ACC112 (cell line): Measurements from ENCODE around the gene BCL7A.

Experiments used
- H2AFZ ChIP-seq: fragments of 200-600 bp; sonication (generic); one replicate; pipeline ENCODE4 v1.6.0; 2017; ENCODE audit warnings: antibody characterized with exemption, low read length; ENCODE audit not compliant: unreplicated experiment
- H3K27ac ChIP-seq: fragments of 200-600 bp; sonication (generic); 2 replicates; pipeline ENCODE4 v1.5.1; 2014; ENCODE audit warnings: low read depth, mild to moderate bottlenecking, antibody characterized with exemption, low read length, moderate library complexity
- H3K27me3 ChIP-seq: fragments of 200-600 bp; sonication (generic); 2 replicates; pipeline ENCODE4 v1.6.1; 2014; ENCODE audit warnings: mild to moderate bottlenecking, antibody characterized with exemption, low read length, moderate library complexity, mixed read lengths; ENCODE audit not compliant: insufficient read depth
- H3K36me3 ChIP-seq: fragments of 200-600 bp; sonication (generic); 2 replicates; pipeline ENCODE4 v1.6.1; 2016; ENCODE audit warnings: mild to moderate bottlenecking, antibody characterized with exemption, low read length, moderate library complexity, mixed read lengths; ENCODE audit not compliant: insufficient read depth
- H3K4me1 ChIP-seq: fragments of 200-600 bp; sonication (generic); one replicate; pipeline ENCODE4 v1.6.1; 2016; ENCODE audit warnings: low read length, mixed read lengths; ENCODE audit not compliant: insufficient read depth, unreplicated experiment, control insufficient read depth
- H3K4me3 ChIP-seq: fragments of 200-600 bp; sonication (generic); 2 replicates; pipeline ENCODE4 v1.5.1; 2014; ENCODE audit warnings: mild to moderate bottlenecking, low read depth, low read length
- H3K79me2 ChIP-seq: fragments of 200-600 bp; sonication (generic); one replicate; pipeline ENCODE4 v1.6.0; 2016; ENCODE audit warnings: low read length; ENCODE audit not compliant: control insufficient read depth, unreplicated experiment, insufficient read depth

The BCL7A gene

GRCh38 chr12:122058549-122059149, 37.0 kb downstream of the BCL7A start:
- Histone ChIP-seq H3K27ac (no peak overlapping the region), H3K27me3 (no peaks in the 10 kb centered on the region), H3K79me2 (no peaks in the 10 kb centered on the region), H3K36me3 (no peaks in the 10 kb centered on the region), H3K4me3 (no peak overlapping the region), H2AFZ (no peak overlapping the region), H3K4me1 (peaks cover 14% of the 10 kb centered on the region)

- H3K4me1 ChIP-seq, result peaks cover 19% of the 10 kb centered on the region
- no peak overlapping the region for H2AFZ ChIP-seq
- no peaks in the 10 kb centered on the region for H3K36me3 ChIP-seq
- no peak overlapping the region for H3K27ac ChIP-seq
- peaks cover under 1% of the 10 kb centered on the region for H3K79me2 ChIP-seq
- no peaks in the 10 kb centered on the region for H3K27me3 ChIP-seq
- no peak overlapping the region for H3K4me3 ChIP-seq
Observed at GRCh38 chr12:122059203-122059960, 37.7 kb downstream of the BCL7A start.

DNA sequence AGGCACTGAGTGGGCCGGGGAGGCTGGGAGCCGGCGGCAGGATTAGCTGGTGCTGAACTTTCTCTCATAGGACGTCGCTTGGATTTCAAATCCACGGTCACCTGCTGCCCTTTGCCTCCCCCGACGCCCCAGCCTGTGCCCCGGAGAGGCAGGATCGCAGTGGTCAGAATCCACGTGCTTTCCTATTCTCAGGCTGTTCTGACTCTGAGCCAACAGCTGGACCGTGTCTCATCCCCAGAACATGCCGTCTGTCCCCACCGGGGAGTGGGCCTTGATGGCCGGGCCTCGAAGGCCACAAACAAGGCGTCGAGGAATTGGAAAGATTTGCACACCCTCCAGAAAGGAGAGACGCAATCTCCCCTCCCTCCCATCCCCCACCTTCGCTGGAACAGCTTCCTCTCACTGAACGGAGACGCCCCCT, 38.4 kb downstream of the BCL7A start:
- Histone ChIP-seq H3K4me1 (peaks cover 26% of the 10 kb centered on the region), H2AFZ (no peak overlapping the region), H3K36me3 (no peaks in the 10 kb centered on the region), H3K27me3 (no peaks in the 10 kb centered on the region), H3K79me2 (peaks cover 3% of the 10 kb centered on the region), H3K27ac (no peak overlapping the region), H3K4me3 (no peak overlapping the region)

DNA sequence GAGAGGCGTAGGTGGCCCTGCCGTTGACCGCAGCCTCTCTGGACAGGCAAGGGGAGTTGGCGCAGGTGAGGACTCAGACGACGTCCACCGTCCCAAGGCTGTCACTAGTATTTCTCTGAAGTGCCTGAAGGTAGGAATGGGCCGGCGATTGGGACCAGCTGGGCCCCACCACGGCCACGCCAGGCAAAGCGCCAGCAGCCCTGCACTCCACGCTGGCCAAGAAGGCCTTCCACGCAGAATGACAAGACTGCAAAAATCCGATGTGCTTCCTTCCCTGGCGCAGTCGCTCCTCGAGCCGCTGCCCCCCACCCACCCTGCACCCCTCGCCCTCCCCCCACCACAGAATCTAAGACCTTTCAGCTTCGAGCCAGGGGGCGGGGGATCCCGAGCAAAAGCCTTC, 39.6 kb downstream of the BCL7A start:
- Histone ChIP-seq H3K79me2 (peaks cover 3% of the 10 kb centered on the region), H3K4me3 (no peak overlapping the region), H3K4me1 (peaks cover 30% of the 10 kb centered on the region), H2AFZ (no peak overlapping the region), H3K27ac (no peak overlapping the region), H3K27me3 (no peaks in the 10 kb centered on the region), H3K36me3 (no peaks in the 10 kb centered on the region)

DNA sequence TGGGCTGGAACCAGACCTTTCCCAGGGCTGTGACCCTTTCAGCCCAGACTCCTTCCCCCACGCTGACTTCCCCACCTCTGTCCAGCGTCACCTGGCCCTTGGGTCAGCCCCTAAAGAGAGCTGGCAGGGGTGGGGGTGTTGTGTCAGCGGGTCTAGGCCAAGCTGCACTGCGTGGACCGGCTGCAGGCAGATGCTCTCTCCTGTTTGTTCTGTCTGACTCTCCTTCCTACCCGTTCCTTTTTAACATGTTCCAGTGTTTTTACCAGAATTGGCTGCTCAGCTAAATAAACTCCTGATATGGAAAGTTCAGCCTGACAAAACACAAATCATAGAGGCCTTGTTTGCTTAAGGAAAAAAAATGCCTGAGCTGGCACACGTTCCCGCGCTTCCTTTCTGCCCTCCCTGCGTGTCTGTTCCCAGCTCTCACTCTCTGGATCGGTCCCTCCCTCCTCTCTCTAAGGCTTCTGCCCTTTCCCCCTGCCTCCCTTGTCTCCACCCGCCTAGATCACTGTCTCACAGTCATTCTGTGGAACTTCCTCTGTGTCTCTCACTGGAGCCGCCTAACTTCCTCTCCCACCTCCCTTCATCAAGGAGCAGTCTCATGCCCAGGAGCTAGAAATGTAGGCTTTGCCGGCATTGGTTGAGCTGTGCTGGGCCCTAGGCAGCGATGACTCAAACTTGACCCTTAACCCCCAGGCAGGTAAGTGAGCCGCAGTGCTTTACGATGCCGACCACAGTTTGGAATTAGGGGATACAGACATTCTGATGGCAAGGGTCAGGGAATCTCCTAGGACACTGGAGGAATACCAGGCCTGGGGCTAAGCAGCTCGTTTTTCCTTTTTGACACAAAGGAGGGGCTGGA, 41.4 kb downstream of the BCL7A start:
- Histone ChIP-seq H3K27ac (peak overlapping the region; percentile 84), H2AFZ (peak overlapping the region; percentile 82)

DNA sequence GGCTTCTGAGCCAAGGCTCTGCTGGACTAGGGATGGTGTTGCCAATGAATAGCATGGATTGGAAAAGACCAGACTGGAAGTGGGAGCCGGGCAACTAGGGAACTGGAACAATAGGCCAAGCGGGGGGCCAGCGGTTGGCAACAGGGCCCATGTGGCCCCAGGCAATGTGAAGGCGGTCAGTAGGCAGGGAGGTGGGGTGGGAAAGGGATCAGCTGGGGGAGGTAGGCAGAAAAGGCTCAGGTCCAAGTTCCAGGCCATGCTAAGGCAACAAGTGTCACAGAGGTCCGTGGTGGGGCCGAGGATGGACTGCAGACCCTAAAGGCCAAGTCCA, 42.0 kb downstream of the BCL7A start:
- H3K79me2 ChIP-seq, result peaks cover 12% of the 10 kb centered on the region
- peaks cover 42% of the 10 kb centered on the region for H3K4me1 ChIP-seq
- no peaks in the 10 kb centered on the region for H3K27me3 ChIP-seq
- peak overlapping the region; percentile 82 for H2AFZ ChIP-seq
- H3K36me3 ChIP-seq, result no peaks in the 10 kb centered on the region
- H3K4me3 ChIP-seq, result peak overlapping the region; percentile 54
- H3K27ac ChIP-seq, result peak overlapping the region; percentile 84

More for the DNA sequence above, 41.4 kb downstream of the BCL7A start:
- peak overlapping the region; percentile 54 for H3K4me3 ChIP-seq
- H3K4me1 ChIP-seq, result peaks cover 38% of the 10 kb centered on the region
- H3K27me3 ChIP-seq, result no peaks in the 10 kb centered on the region
- peaks cover 12% of the 10 kb centered on the region for H3K79me2 ChIP-seq
- no peaks in the 10 kb centered on the region for H3K36me3 ChIP-seq

- H3K27ac ChIP-seq, result peak overlapping the region; percentile 84
- H3K4me3 ChIP-seq, result peak overlapping the region; percentile 66
- peaks cover 12% of the 10 kb centered on the region for H3K79me2 ChIP-seq
- no peaks in the 10 kb centered on the region for H3K27me3 ChIP-seq
- peaks cover 42% of the 10 kb centered on the region for H3K4me1 ChIP-seq
- no peaks in the 10 kb centered on the region for H3K36me3 ChIP-seq
- no peak overlapping the region for H2AFZ ChIP-seq
Observed at GRCh38 chr12:122064025-122064777, 42.5 kb downstream of the BCL7A start.

GRCh38 chr12:122064780-122065588, 43.3 kb downstream of the BCL7A start:
- Histone ChIP-seq H3K4me1 (peaks cover 42% of the 10 kb centered on the region), H2AFZ (no peak overlapping the region), H3K79me2 (peaks cover 12% of the 10 kb centered on the region), H3K27me3 (no peaks in the 10 kb centered on the region), H3K4me3 (peak overlapping the region; percentile 66), H3K27ac (peak overlapping the region; percentile 84), H3K36me3 (no peaks in the 10 kb centered on the region)

GRCh38 chr12:122067548-122067947, 45.9 kb downstream of the BCL7A start:
- Histone ChIP-seq H3K79me2 (peaks cover 12% of the 10 kb centered on the region), H3K27ac (no peak overlapping the region), H2AFZ (no peak overlapping the region), H3K4me1 (peaks cover 50% of the 10 kb centered on the region), H3K4me3 (no peak overlapping the region), H3K36me3 (no peaks in the 10 kb centered on the region), H3K27me3 (no peaks in the 10 kb centered on the region)
